Mucosa of descending colon (tissue), 3 donors: ENCODE data around the gene CCDC201. TPM values are rescaled to one million over a fixed set of nuclear protein-coding genes. Genes with fewer than 3 reads are reported as not detected.

Experiments
- ATAC-seq: fragments of 200-7000 bp; cut with Tn5 transposase; one replicate; pipeline ENCODE4 v1.9.1; 2020; ENCODE audit warnings: mild to moderate bottlenecking, moderate library complexity
- DNase-seq, 3 donors: peaks; one replicate each; pipeline ENCODE4 v3.0.0-alpha.2; 2020
- H3K36me3 ChIP-seq: fragments of 200-600 bp; one replicate; pipeline ENCODE4 v1.8.0; 2021; ENCODE audit warnings: low read depth, mild to moderate bottlenecking
- H3K4me1 ChIP-seq: fragments of 200-600 bp; one replicate; pipeline ENCODE4 v1.8.0; 2021; ENCODE audit warnings: low read depth, mild to moderate bottlenecking
- H3K4me3 ChIP-seq: fragments of 200-600 bp; one replicate; pipeline ENCODE4 v1.8.0; 2021; ENCODE audit warnings: mild to moderate bottlenecking
- H3K9me3 ChIP-seq: fragments of 200-600 bp; one replicate; pipeline ENCODE4 v1.8.0; 2021; ENCODE audit warnings: mild to moderate bottlenecking
- intact Hi-C, 2 donors: fragments of 100-400 bp; cut with DNase I in 1 of 2; cut with micrococcal nuclease in 1 of 2; formaldehyde crosslinking; loops; one replicate each; pipeline versions ENCODE4 v1.11.0 to v1.11.1; 2022; cut with DNase I, micrococcal nuclease
- long read RNA-seq, 2 donors: library from polyadenylated mRNA; unstranded; transcript quantifications; one replicate each; pipeline ENCODE4 v2.0.0, GENCODE V29; 2019 to 2021
- total RNA-seq, 3 donors: library from RNA; stranded (reverse); fragmentation: NEBNext Ultra II Directional in 2 of 3; extraction: Animal tissue kit (Norgen Biotek cat#: 25700) in 2 of 3; gene quantifications; one replicate each; pipeline versions ENCODE4 v1.2.1 to v1.2.4, GENCODE V29; 2021 to 2023
- TF ChIP-seq, protein P1 (sequence below): fragments of 200-600 bp; IDR thresholded peaks from one replicate; pipeline ENCODE4 v1.8.0; 2022; ENCODE audit warnings: antibody characterized with exemption, mild to moderate bottlenecking
- donor health status: DM: no; HTN: no; CAD: no; lungs with moderate emphysema.
- donor health status: DM: no; HTN: no; CAD: no.
- donor health status: DM: no; HTN: yes; CAD: no.

The CCDC201 gene, protein sequence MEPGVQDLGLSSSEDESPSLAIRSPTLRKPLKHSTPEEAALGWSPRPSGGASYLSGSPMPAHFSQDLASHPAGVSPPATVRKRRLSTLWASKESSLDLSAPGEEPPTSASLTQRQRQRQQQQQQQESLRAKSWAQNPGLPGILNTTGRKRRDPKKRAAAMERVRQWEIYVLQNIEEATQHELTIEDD
- total RNA-seq = not detected
- long read RNA-seq, donor 1 = 0 reads
- long read RNA-seq, donor 2 = 0 reads

DNA sequence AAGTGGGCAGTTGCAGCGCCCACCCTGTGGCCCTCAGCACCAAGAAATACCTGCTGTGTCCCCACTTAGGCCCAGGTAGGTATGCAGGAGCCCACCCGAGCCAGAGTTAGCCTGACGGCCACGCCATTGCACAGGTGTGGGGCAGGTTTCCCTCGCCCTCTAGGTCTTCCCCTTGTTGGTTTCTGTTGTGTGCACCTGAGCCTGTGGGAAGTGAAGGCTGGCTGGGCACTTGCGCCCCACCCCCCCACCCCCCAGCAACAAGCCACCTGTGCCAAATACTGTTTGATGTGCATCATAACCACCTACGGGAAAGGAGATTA, at the start of gene CCDC201:
Gene CCDC201 (minus strand): TSS at position 48 of the 320 bp plus-strand sequence. CDS start 75 bp downstream, outside the sequence.
- Histone ChIP-seq H3K9me3 (no peaks in the 10 kb centered on the region), H3K4me1 (no peaks in the 10 kb centered on the region), H3K36me3 (no peaks in the 10 kb centered on the region), H3K4me3 (no peak within 1 kb of the TSS)
- TF ChIP-seq, protein P1, sequence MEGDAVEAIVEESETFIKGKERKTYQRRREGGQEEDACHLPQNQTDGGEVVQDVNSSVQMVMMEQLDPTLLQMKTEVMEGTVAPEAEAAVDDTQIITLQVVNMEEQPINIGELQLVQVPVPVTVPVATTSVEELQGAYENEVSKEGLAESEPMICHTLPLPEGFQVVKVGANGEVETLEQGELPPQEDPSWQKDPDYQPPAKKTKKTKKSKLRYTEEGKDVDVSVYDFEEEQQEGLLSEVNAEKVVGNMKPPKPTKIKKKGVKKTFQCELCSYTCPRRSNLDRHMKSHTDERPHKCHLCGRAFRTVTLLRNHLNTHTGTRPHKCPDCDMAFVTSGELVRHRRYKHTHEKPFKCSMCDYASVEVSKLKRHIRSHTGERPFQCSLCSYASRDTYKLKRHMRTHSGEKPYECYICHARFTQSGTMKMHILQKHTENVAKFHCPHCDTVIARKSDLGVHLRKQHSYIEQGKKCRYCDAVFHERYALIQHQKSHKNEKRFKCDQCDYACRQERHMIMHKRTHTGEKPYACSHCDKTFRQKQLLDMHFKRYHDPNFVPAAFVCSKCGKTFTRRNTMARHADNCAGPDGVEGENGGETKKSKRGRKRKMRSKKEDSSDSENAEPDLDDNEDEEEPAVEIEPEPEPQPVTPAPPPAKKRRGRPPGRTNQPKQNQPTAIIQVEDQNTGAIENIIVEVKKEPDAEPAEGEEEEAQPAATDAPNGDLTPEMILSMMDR = no peak
- no peak for ATAC-seq
- intact Hi-C loops = no loop called here
- DNase-seq = no peak

DNA sequence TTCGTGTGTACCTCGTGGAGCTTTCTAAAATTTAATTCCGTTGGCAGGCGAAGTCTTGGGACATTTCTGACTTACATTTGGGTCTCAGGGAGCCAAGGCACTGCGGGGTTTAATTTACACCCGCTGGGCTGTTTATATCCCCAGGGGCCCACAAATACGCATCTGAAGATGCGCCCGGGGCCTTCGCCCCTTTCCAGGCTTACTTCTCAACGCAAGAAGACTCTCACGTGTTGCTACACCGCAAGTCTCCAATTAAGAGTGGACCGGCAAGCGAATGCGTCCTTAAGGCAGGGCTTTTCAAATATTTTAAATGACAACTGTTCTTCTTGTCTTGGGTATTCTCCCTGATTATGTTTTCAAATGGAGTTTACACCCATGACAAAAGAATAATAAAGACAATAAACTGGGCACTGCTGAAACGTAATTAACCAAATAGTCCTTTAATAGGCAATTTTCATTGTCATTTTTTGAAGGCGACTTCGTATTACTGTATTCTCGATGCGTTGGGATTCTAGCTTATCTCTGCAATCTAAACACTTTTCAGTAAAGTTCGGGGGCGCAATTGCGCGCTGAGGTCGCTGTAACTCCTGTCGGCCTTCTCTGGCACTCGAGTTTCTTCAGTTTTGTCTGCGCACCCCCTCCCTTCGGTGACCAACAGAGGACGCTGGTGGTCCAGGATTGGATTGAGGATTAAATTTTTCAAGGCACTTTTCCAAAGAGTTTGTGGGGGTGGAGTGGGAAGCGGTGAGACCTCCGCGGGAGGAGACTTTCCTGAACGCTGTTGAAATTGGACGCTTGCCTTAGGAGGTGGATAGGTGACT, 49.0 kb upstream of the CCDC201 start:
- TF ChIP-seq, protein P1 = no peak
- DNase-seq = peak in 2 of 3 donors; percentile 50
- no peaks in the 10 kb centered on the region for H3K9me3 ChIP-seq
- no peak overlapping the region for H3K4me3 ChIP-seq
- no peak for ATAC-seq
- no peaks in the 10 kb centered on the region for H3K4me1 ChIP-seq
- intact Hi-C loops = loop anchor here (5.0 to 10.0 kb wide), 2 partner anchors 430 to 1163 kb away; no protein-coding TSS in a partner anchor
- H3K36me3 ChIP-seq = no peaks in the 10 kb centered on the region

DNA sequence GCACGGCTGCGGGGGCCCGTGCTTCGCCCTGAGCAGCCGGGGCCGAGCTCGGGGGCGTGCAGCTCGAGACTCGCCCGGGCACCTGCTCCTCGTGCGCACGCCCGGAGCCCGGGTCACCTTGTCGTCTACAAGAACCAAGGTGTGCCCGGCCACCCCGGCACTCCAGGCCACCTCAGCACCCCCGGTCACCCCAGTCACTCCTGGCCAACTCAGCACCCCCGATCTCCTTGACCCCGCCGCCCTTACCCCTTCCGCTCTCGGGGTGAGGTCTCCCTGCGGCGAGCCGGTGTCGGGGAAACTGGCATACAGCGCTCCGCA, 48.5 kb upstream of the CCDC201 start:
- no peak for DNase-seq
- intact Hi-C loops = loop anchor here (5.0 to 10.0 kb wide), 2 partner anchors 431 to 1163 kb away; no protein-coding TSS in a partner anchor
- TF ChIP-seq, protein P1 = no peak
- Histone ChIP-seq H3K4me3 (no peak overlapping the region), H3K36me3 (no peaks in the 10 kb centered on the region), H3K4me1 (no peaks in the 10 kb centered on the region), H3K9me3 (no peaks in the 10 kb centered on the region)
- no peak for ATAC-seq

DNA sequence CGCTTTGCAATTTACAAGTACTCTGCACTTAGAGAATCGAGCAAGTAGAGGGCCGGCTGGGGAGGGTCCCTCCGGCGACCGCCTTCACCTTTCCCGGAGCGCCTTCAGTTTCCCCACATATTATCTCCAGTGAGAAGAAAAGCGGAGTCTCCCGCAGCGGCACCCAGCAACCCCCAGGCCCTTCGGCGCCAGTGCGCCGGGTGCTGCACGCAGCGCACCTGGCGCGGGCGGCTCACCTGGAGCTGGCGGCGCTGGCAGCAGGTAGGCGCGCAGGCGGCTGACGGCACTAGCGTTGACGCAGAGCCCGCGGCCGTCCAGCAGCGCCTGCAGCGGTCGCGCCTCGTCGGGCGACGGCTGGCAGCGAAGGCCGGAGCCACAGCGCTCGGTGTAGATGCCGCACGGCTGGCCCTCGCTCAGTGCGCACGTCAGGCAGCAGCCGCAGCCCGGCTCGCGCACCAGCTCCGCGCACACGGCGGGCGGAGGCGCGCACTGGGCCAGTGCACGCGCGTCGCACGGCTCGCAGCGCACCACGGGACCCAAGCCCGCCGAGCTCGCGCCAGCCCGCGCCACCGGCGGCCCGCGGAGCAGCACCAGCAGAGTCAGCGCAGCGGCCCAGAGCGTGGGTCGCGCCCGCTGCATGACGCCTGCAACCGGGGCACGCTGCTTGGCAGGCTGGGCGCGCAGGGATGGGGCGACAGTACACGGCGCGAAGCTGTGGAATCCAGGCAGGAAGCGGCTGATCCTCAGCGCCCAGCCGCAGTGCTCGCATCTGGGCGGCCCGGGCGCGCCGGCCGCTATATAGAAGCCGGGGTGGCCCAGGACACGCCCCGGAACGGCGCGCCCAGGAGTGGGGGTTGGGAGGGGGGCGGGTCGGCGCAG, 47.9 kb upstream of the CCDC201 start, which contains the start of gene IGFBP3:
Gene IGFBP3 (minus strand): TSS at position 771 of the 879 bp plus-strand sequence. CDS start 132 bp downstream, at position 639.
- H3K4me3 ChIP-seq = no peak within 1 kb of the TSS
- intact Hi-C loops = loop anchor here (5.0 to 10.0 kb wide), 2 partner anchors 432 to 1164 kb away; no protein-coding TSS in a partner anchor
- DNase-seq (peak in 2 of 3 donors; percentile 15 to 48), ATAC-seq (peak; percentile 74)
- H3K9me3 ChIP-seq = no peaks in the 10 kb centered on the region
- TF ChIP-seq, protein P1 = no peak
- H3K4me1 ChIP-seq = no peaks in the 10 kb centered on the region
- no peaks in the 10 kb centered on the region for H3K36me3 ChIP-seq

DNA sequence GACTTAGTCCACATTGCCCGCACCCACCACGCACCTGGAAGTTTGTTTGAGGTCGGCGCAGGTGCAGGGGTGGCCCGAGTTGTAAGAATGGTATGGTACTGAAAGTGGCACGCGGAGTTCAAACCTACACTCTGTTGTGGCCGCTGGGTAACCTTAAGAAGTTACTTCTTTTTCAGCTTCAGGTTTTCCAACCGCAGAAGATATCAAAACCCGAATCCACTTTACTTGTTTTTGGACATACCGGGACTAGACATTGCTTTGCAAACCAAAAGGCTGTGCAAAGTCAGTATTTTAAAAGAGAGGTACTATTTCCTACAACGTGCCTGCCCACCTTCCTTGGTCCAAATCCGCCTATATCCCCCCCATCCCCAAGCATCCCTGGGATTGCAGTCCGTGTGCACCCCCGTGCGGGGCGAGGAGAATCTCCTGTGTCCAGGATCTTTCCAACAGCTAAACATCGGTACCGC, 47.1 kb upstream of the CCDC201 start:
- Histone ChIP-seq H3K4me1 (no peaks in the 10 kb centered on the region), H3K4me3 (no peak overlapping the region), H3K36me3 (no peaks in the 10 kb centered on the region), H3K9me3 (no peaks in the 10 kb centered on the region)
- TF ChIP-seq, protein P1 = no peak
- no peak for ATAC-seq
- intact Hi-C loops = loop anchor here (5.0 to 10.0 kb wide), 5 partner anchors 432 to 1262 kb away; no protein-coding TSS in a partner anchor
- no peak for DNase-seq
